Measurements from ENCODE around the gene ZNF197. TPM values are rescaled to one million over a fixed set of nuclear protein-coding genes. Genes with fewer than 3 reads are reported as not detected.

Gene ZNF197
- polyA plus RNA-seq, 2 of the 4 experiments (the other 2 are of a cell fraction): 2.8 to 3.7 TPM

GRCh38 chr3:44584646-44585501, 40.0 kb upstream of the ZNF197 start, which contains the start of gene ZNF660:
ZNF660 (plus strand) TSS chr3:44584964; CDS start chr3:44594194, 9,230 bp downstream.
- DNase-seq (ENCODE audit: low read depth in 1 of 2, low spot score in 1 of 2): no peak
- POLR2A ChIA-PET: no interaction called here
- TF ChIP-seq FOXS1 (CRISPR knock-in tag; IDR thresholded peaks at IDR 0.05): no peak
- no peak for TF ChIP-seq RCOR1 (IDR thresholded peaks at IDR 0.05; ENCODE audit: low read depth, low read length)
- TF ChIP-seq ELK1 (IDR thresholded peaks at IDR 0.05; ENCODE audit: low read depth, low read length): no peak
- TF ChIP-seq ESRRA (IDR thresholded peaks at IDR 0.05; ENCODE audit: borderline replicate concordance, low read length): no peak
- no peak for TF ChIP-seq ZNF302 (CRISPR knock-in tag; IDR thresholded peaks at IDR 0.05)
- no peak for TF ChIP-seq HMGXB4 (CRISPR knock-in tag; IDR thresholded peaks at IDR 0.05; ENCODE audit: borderline replicate concordance)
- no peak for TF ChIP-seq CBX8 (IDR thresholded peaks at IDR 0.05)
- no peak for TF ChIP-seq USF2 (IDR thresholded peaks at IDR 0.05)
- TF ChIP-seq ZFP36 (IDR thresholded peaks at IDR 0.05; ENCODE audit: borderline replicate concordance, partially characterized antibody): no peak
- TF ChIP-seq JUNB (IDR thresholded peaks at IDR 0.05): no peak
- FAIRE-seq: no peak
- Histone ChIP-seq H3K27ac (no peak within 1 kb of the TSS), H3K9me3 (no peaks in the 10 kb centered on the region), H3K4me1 (no peaks in the 10 kb centered on the region), H3K4me2 (no peak within 1 kb of the TSS), H3K4me3 (no peak within 1 kb of the TSS)
- CTCF ChIA-PET: no interaction called here
- ATAC-seq: no peak
- WGBS (ENCODE audit: missing lambda C conversion rate): 0% methylated on average over 3 of the region's 41 CpGs

GRCh38 chr3:44596621-44597020, 28.2 kb upstream of the ZNF197 start:
- H3K27ac ChIP-seq: no peak overlapping the region
- no peak overlapping the region for H3K4me2 ChIP-seq
- FAIRE-seq: no peak
- peaks cover 8% of the 10 kb centered on the region; the same call in 2 of the 3 replicates for H3K9me3 ChIP-seq
- H3K4me3 ChIP-seq: no peak overlapping the region
- POLR2A ChIA-PET: no interaction called here
- ATAC-seq: no peak
- DNase-seq (ENCODE audit: low read depth in 1 of 2, low spot score in 1 of 2): no peak
- WGBS (ENCODE audit: missing lambda C conversion rate): 0% methylated on average over 1 of the region's 1 CpG
- CTCF ChIA-PET: no interaction called here
- no peaks in the 10 kb centered on the region for H3K4me1 ChIP-seq
- no peak for TF ChIP-seq MAZ (IDR thresholded peaks at IDR 0.05; ENCODE audit: borderline replicate concordance, low read depth, low read length)
- TF ChIP-seq RARB (CRISPR knock-in tag; IDR thresholded peaks at IDR 0.05): no peak
- no peak for TF ChIP-seq RAD21 (conservative IDR thresholded peaks at IDR 0.05 in 1 of 2, IDR thresholded peaks at IDR 0.05 in 1 of 2)

- 31% methylated on average over 2 of the region's 2 CpGs for WGBS (ENCODE audit: missing lambda C conversion rate)
- FAIRE-seq: no peak
- no peak overlapping the region for H3K4me2 ChIP-seq
- H3K4me1 ChIP-seq: no peaks in the 10 kb centered on the region
- no peak overlapping the region for H3K27ac ChIP-seq
- no peak for DNase-seq (ENCODE audit: low read depth in 1 of 2, low spot score in 1 of 2)
- ChIA-PET CTCF (no interaction called here), POLR2A (no interaction called here)
- H3K9me3 ChIP-seq: no peaks in the 10 kb centered on the region
- TF ChIP-seq MAZ (IDR thresholded peaks at IDR 0.05; ENCODE audit: borderline replicate concordance, low read depth, low read length): no peak
- TF ChIP-seq ZNF302 (CRISPR knock-in tag; IDR thresholded peaks at IDR 0.05): no peak
- no peak for TF ChIP-seq PHF8 (IDR thresholded peaks at IDR 0.05; ENCODE audit: borderline replicate concordance, low read depth)
- TF ChIP-seq FOXS1 (CRISPR knock-in tag; IDR thresholded peaks at IDR 0.05): no peak
- no peak for TF ChIP-seq HOXA7 (CRISPR knock-in tag; IDR thresholded peaks at IDR 0.05)
- no peak for TF ChIP-seq FOSL2 (IDR thresholded peaks at IDR 0.05)
- no peak for TF ChIP-seq FOSL2 (CRISPR knock-in tag; IDR thresholded peaks at IDR 0.05)
- no peak for TF ChIP-seq NFE2L2 (conservative IDR thresholded peaks at IDR 0.05; ENCODE audit: low read length)
- TF ChIP-seq MYC (IDR thresholded peaks at IDR 0.05; ENCODE audit: borderline replicate concordance, low read length): no peak
- TF ChIP-seq HDAC2 (IDR thresholded peaks at IDR 0.05): no peak
- TF ChIP-seq EHMT2 (IDR thresholded peaks at IDR 0.05; ENCODE audit: low read depth): no peak
- no peak for TF ChIP-seq HOXB13 (CRISPR knock-in tag; IDR thresholded peaks at IDR 0.05; ENCODE audit: low read depth)
- TF ChIP-seq HOXB5 (CRISPR knock-in tag; IDR thresholded peaks at IDR 0.05): no peak
- TF ChIP-seq RARB (CRISPR knock-in tag; IDR thresholded peaks at IDR 0.05): no peak
- no peak for TF ChIP-seq POLR2AphosphoS2 (conservative IDR thresholded peaks at IDR 0.05; ENCODE audit: low read length)
- no peak for TF ChIP-seq TFCP2L1 (CRISPR knock-in tag; IDR thresholded peaks at IDR 0.05)
- TF ChIP-seq CHD4 (IDR thresholded peaks at IDR 0.05; ENCODE audit: borderline replicate concordance): no peak
- TF ChIP-seq MAX (IDR thresholded peaks at IDR 0.05): no peak
- no peak for TF ChIP-seq CBX8 (IDR thresholded peaks at IDR 0.05)
- no peak for ATAC-seq
- no peak overlapping the region for H3K4me3 ChIP-seq
Measured at GRCh38 chr3:44601749-44602148, 23.1 kb upstream of the ZNF197 start.
